Testis (tissue), 2 donors: ENCODE data around the gene HMGN1.

ENCODE experiments used
- POLR2A ChIP-seq: fragments of 450-650 bp; IDR thresholded peaks from one replicate; pipeline ENCODE4 v1.6.1; 2017; ENCODE audit warnings: antibody characterized with exemption, mild to moderate bottlenecking, moderate library complexity
- TF ChIP-seq, protein P1 (sequence below), 3 experiments: fragments of 450-650 bp in 2 of 3; fragments of 200-600 bp in 1 of 3; sonication (generic) in 1 of 3; IDR thresholded peaks; one replicate each; pipeline ENCODE4 v1.5.1; 2016 to 2019; ENCODE audit warnings: antibody characterized with exemption in 3 of 3, mild to moderate bottlenecking in 2 of 3, moderate library complexity in 1 of 3

DNA sequence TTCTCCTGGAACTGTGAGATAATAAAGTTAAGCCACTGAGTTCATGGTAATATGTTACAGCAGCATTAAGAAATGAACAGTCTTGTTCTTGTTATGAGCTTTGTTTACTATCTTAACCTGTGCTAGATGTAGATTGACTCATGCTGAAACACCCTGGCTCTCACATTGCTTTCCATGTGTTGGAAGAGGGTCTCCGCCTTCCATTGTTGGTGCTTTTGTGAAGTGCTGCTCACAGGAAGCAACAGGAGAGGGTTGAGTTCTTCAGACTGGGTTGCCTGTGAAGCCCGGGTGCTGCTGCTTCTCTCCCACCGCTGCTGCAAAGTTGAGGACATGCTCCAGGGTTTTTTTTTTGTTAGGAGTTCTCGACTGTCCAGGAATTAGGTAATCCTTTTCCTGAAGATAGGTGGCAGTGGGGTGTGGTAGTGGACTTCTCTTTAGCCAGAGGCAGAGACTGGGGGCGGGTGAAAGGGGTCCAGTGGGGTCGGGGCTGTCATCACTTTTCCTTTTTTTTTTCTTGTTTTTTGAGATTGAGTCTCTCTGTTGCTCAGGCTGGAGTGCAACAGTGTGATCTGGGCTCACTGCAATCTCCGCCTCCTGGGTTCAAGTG is 28.7 kb upstream of the HMGN1 start:
- TF ChIP-seq, protein P1, sequence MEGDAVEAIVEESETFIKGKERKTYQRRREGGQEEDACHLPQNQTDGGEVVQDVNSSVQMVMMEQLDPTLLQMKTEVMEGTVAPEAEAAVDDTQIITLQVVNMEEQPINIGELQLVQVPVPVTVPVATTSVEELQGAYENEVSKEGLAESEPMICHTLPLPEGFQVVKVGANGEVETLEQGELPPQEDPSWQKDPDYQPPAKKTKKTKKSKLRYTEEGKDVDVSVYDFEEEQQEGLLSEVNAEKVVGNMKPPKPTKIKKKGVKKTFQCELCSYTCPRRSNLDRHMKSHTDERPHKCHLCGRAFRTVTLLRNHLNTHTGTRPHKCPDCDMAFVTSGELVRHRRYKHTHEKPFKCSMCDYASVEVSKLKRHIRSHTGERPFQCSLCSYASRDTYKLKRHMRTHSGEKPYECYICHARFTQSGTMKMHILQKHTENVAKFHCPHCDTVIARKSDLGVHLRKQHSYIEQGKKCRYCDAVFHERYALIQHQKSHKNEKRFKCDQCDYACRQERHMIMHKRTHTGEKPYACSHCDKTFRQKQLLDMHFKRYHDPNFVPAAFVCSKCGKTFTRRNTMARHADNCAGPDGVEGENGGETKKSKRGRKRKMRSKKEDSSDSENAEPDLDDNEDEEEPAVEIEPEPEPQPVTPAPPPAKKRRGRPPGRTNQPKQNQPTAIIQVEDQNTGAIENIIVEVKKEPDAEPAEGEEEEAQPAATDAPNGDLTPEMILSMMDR (IDR thresholded peaks at IDR 0.05): no peak
- TF ChIP-seq POLR2A: no peak
